Endothelial cell of umbilical vein (primary cell): ENCODE measurements around the gene EYS. TPM values are rescaled to one million over a fixed set of nuclear protein-coding genes. Genes with fewer than 3 reads are reported as not detected.

ENCODE experiments used
- BruUV-seq: library from RNA; stranded (reverse); fragments of 400-500 nt; replicated peaks from 2 replicates; lab custom pipeline; 2021; lab: Mats Ljungman, UMichigan
- CTCF ChIA-PET: fragments of 300-600, 350-600 bp; sonication (Branson Sonifier 250); formaldehyde crosslinking; loops from one replicate; lab custom pipeline; 2021; ENCODE audit warnings: antibody characterized with exemption, inconsistent platforms; lab: Charles Lee
- POLR2A ChIA-PET: fragments of 300-600, 350-600 bp; sonication (Branson Sonifier 250); formaldehyde crosslinking; loops from one replicate; lab custom pipeline; 2021; ENCODE audit warnings: antibody characterized with exemption, inconsistent platforms; lab: Charles Lee
- DNase-seq: peaks from one replicate; pipeline ENCODE4 v3.0.0-alpha.2; 2011; ENCODE audit warnings: low read depth, low spot score
- FAIRE-seq: peaks from 2 replicates; lab custom pipeline; 2011; peaks lifted over from hg19 to GRCh38; lab: Jason Lieb, UNC
- H2AFZ ChIP-seq: 2 replicates; pipeline ENCODE4 v1.6.0; 2012; ENCODE audit warnings: low read depth, low read length, control low read depth, inconsistent platforms
- H3K27ac ChIP-seq: 2 replicates; pipeline ENCODE4 v1.5.1; 2011; ENCODE audit warnings: low read depth, mild to moderate bottlenecking, control low read depth, low read length, moderate library complexity; ENCODE audit not compliant: insufficient read depth
- H3K27me3 ChIP-seq, 2 experiments: 2 replicates each; pipeline versions ENCODE4 v1.6.0 to v1.6.1; 2011; ENCODE audit warnings: low read length in 2 of 2, mixed read lengths in 1 of 2; ENCODE audit not compliant: control insufficient read depth in 2 of 2, insufficient read depth in 2 of 2
- H3K36me3 ChIP-seq, 2 experiments: 2 replicates in 1 of 2; 3 replicates in 1 of 2; pipeline ENCODE4 v1.5.1; 2011; ENCODE audit warnings: low read length in 2 of 2, mild to moderate bottlenecking in 1 of 2, moderate library complexity in 1 of 2; ENCODE audit not compliant: control insufficient read depth in 2 of 2, insufficient read depth in 2 of 2; ENCODE audit errors: extremely low read depth in 1 of 2
- H3K4me1 ChIP-seq: 3 replicates; pipeline ENCODE4 v1.5.1; 2011; ENCODE audit warnings: mild to moderate bottlenecking, low read length; ENCODE audit not compliant: control insufficient read depth, insufficient read depth; ENCODE audit errors: extremely low read depth
- H3K4me2 ChIP-seq: 2 replicates; pipeline ENCODE4 v1.6.1; 2011; ENCODE audit warnings: low read length, control low read depth, mixed read lengths; ENCODE audit not compliant: insufficient read depth
- H3K4me3 ChIP-seq, 3 experiments: fragments of 200-600 bp in 1 of 3; sonication (generic), shearing (Covaris generic) in 1 of 3; replicated peaks in 1 of 3; 2 replicates each; pipeline ENCODE4 v1.5.1; 2011 to 2016; ENCODE audit warnings: control low read depth in 3 of 3, low read length in 3 of 3, mild to moderate bottlenecking in 2 of 3, inconsistent platforms in 1 of 3, low read depth in 1 of 3, moderate library complexity in 1 of 3; ENCODE audit not compliant: insufficient read depth in 1 of 3
- H3K79me2 ChIP-seq: 2 replicates; pipeline ENCODE4 v1.6.0; 2012; ENCODE audit warnings: low read length, inconsistent platforms; ENCODE audit not compliant: control insufficient read depth, insufficient read depth
- H3K9ac ChIP-seq: replicated peaks from 2 replicates; pipeline ENCODE3; 2011; ENCODE audit warnings: low read length, control low read depth; ENCODE audit not compliant: insufficient read depth; ENCODE audit errors: extremely low read depth
- H3K9me1 ChIP-seq: replicated peaks from 3 replicates; pipeline ENCODE4 v1.6.0; 2011; ENCODE audit warnings: mild to moderate bottlenecking, low read length; ENCODE audit not compliant: control insufficient read depth, insufficient read depth; ENCODE audit errors: extremely low read depth
- H3K9me3 ChIP-seq: replicated peaks from 2 replicates; pipeline ENCODE4 v1.5.1; 2012; ENCODE audit warnings: low read length, inconsistent platforms; ENCODE audit not compliant: control insufficient read depth, insufficient read depth
- H4K20me1 ChIP-seq: replicated peaks from 2 replicates; pipeline ENCODE3; 2011; ENCODE audit warnings: mild to moderate bottlenecking, low read length; ENCODE audit not compliant: control insufficient read depth, insufficient read depth; ENCODE audit errors: extremely low read depth
- CTCF ChIP-seq, 2 donors: IDR thresholded peaks; 1 replicate in 1 of 2; 2 replicates in 1 of 2; pipeline ENCODE4 v1.5.1; 2011; ENCODE audit warnings: low read length in 2 of 2, mild to moderate bottlenecking in 2 of 2, moderate library complexity in 2 of 2, control low read depth in 1 of 2, inconsistent platforms in 1 of 2, low read depth in 1 of 2; ENCODE audit not compliant: insufficient read depth in 1 of 2; ENCODE audit errors: extremely low read depth in 1 of 2
- EZH2 ChIP-seq: IDR thresholded peaks from 2 replicates; pipeline ENCODE4 v1.6.1; 2012; ENCODE audit warnings: borderline replicate concordance, low read depth, mild to moderate bottlenecking, moderate library complexity, low read length, inconsistent platforms; ENCODE audit not compliant: severe bottlenecking
- FOS ChIP-seq: IDR thresholded peaks from 2 replicates; pipeline ENCODE4 v1.6.1; 2011; ENCODE audit warnings: mild to moderate bottlenecking, low read length, moderate library complexity, borderline replicate concordance; ENCODE audit not compliant: insufficient read depth
- GATA2 ChIP-seq: IDR thresholded peaks from 2 replicates; pipeline ENCODE4 v1.7.0; 2011; ENCODE audit warnings: low read depth, mild to moderate bottlenecking, moderate library complexity, mixed read lengths, low read length; ENCODE audit not compliant: insufficient read length, insufficient read depth
- JUN ChIP-seq: IDR thresholded peaks from 2 replicates; pipeline ENCODE4 v1.6.1; 2011; ENCODE audit warnings: borderline replicate concordance, low read depth; ENCODE audit not compliant: insufficient read length, insufficient read depth
- MAX ChIP-seq: IDR thresholded peaks from 2 replicates; pipeline ENCODE4 v1.6.1; 2011; ENCODE audit not compliant: insufficient read depth, insufficient read length
- MYC ChIP-seq: IDR thresholded peaks from one replicate; pipeline ENCODE4 v1.6.1; 2011; ENCODE audit warnings: mild to moderate bottlenecking, low read depth, low read length
- POLR2A ChIP-seq: IDR thresholded peaks from 2 replicates; pipeline ENCODE4 v1.6.1; 2012; ENCODE audit warnings: low read depth, mild to moderate bottlenecking, control low read depth, low read length
- POLR2AphosphoS5 ChIP-seq: IDR thresholded peaks from 2 replicates; pipeline ENCODE4 v1.6.1; 2012; ENCODE audit warnings: low read depth, mild to moderate bottlenecking, control low read depth, low read length, moderate library complexity; ENCODE audit not compliant: insufficient read depth
- dilution Hi-C: fragments of 300-500 bp; cut with MboI; formaldehyde crosslinking; loops from one replicate; pipeline ENCODE4 v1.15.0; 2019; ENCODE audit warnings: low sequenced_read_pairs; ENCODE audit not compliant: extremely low pct_ligation_motif_present
- intact Hi-C: fragments of 100-400 bp; cut with micrococcal nuclease; formaldehyde crosslinking; loops from one replicate; pipeline ENCODE4 v1.10.0; 2022
- polyA plus RNA-seq, 4 experiments: library from polyadenylated mRNA; depleted of rRNA in 3 of 4; stranded (reverse) in 3 of 4; unstranded in 1 of 4; fragments of >200 nt; gene quantifications; 2 replicates each; pipeline versions ENCODE4 v1.2.1 to v1.2.3, GENCODE V29; 2011 to 2012; ENCODE audit warnings: missing spikeins in 1 of 4
- total RNA-seq: library from RNA; stranded (reverse); gene quantifications from 2 replicates; pipeline ENCODE4 v1.2.3, GENCODE V29; 2021

Gene EYS
- total and polyA plus RNA-seq, 2 donors (not counting 3 experiments of a cell fraction or from before 2014, with no cell fraction given), result 0.01 to 0.27 TPM

DNA sequence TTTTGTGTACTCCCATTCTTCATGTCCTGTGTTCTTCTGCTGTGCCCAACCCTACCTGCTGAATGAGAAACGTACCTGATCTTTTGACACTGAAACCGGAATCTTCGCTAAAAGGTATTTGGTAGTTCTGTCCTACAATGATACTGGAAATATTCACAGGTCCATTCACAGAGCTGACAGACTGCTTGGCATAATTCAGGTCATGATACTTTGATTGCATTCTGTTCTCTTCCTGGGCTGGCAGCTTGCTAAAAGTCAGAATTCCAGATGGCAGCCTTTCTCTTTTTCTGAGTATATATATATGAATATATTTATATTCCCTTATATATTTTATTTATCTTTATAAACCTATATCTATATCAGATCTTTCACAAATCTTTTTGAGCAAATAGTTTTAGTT, 1696.4 kb downstream of the EYS start:
- DNase-seq (no peak), FAIRE-seq (no peak)
- Histone ChIP-seq H3K36me3 (no peaks in the 10 kb centered on the region), H2AFZ (no peak overlapping the region), H3K27me3 (no peaks in the 10 kb centered on the region), H3K4me2 (no peak overlapping the region), H3K9me3 (no peaks in the 10 kb centered on the region), H3K4me1 (no peaks in the 10 kb centered on the region), H3K79me2 (no peaks in the 10 kb centered on the region), H4K20me1 (no peaks in the 10 kb centered on the region), H3K4me3 (no peak overlapping the region), H3K9me1 (no peaks in the 10 kb centered on the region), H3K27ac (no peak overlapping the region), H3K9ac (no peak overlapping the region)
- dilution Hi-C loops (no loop called here), intact Hi-C loops (no loop called here)
- TF ChIP-seq FOS (no peak), CTCF (IDR thresholded peaks at IDR 0.05; ENCODE audit: extremely low read depth in 1 of 2, insufficient read depth in 1 of 2, low read depth in 1 of 2, low read length in 2 of 2) (no peak), JUN (no peak), MAX (no peak)
- CTCF ChIA-PET, result no interaction called here
- no TSS peak for BruUV-seq
- POLR2A ChIA-PET, result no interaction called here

DNA sequence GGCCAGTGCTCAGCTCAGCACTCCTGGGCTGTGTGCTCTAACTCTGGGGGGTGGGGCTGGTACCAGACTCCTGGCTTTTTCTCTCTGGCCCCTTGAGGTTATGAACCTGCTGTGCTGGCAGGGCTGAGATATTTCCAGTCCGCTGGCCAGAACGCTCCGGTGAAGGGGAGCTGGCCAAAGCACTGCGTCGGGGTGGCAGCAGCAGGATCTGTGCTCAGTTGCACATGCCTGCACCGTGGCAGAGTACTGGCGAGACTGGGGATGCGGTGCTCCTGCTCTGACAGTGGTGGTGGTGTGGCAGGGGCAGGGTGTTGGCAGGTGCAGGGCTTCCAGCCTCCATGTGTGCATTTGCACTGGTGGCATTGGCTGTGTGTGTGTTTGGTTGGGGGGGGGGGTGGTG, 1697.0 kb downstream of the EYS start:
- no TSS peak for BruUV-seq
- FAIRE-seq (no peak), DNase-seq (no peak)
- H3K9ac ChIP-seq, result no peak overlapping the region
- ChIA-PET POLR2A (no interaction called here), CTCF (no interaction called here)
- no peaks in the 10 kb centered on the region for H3K79me2 ChIP-seq
- no peak overlapping the region for H3K4me2 ChIP-seq
- no peak overlapping the region for H2AFZ ChIP-seq
- TF ChIP-seq POLR2A (no peak), GATA2 (no peak), MYC (no peak), CTCF (IDR thresholded peaks at IDR 0.05; ENCODE audit: extremely low read depth in 1 of 2, insufficient read depth in 1 of 2, low read depth in 1 of 2, low read length in 2 of 2) (no peak), JUN (no peak), EZH2 (no peak), MAX (no peak), FOS (no peak), POLR2AphosphoS5 (no peak)
- no peak overlapping the region for H3K4me3 ChIP-seq
- H3K9me1 ChIP-seq, result no peaks in the 10 kb centered on the region
- H4K20me1 ChIP-seq, result no peaks in the 10 kb centered on the region
- H3K27ac ChIP-seq, result no peak overlapping the region
- dilution Hi-C loops (no loop called here), intact Hi-C loops (no loop called here)
- no peaks in the 10 kb centered on the region for H3K9me3 ChIP-seq
- H3K4me1 ChIP-seq, result no peaks in the 10 kb centered on the region
- no peaks in the 10 kb centered on the region for H3K27me3 ChIP-seq
- H3K36me3 ChIP-seq, result no peaks in the 10 kb centered on the region
